ENCODE results near the gene FALEC.
A peak's percentile ranks its signal among the peaks of the same experiment; 100 is the strongest.
"Not testable (repeated sequence)": the region's sequence is repeated elsewhere in the genome, so short reads cannot be mapped to it uniquely, and the experiment has no call there.

The FALEC gene

GRCh38 chr1:150574260-150575071 is 58.9 kb downstream of the FALEC start:
- no peak for DNase-seq (ENCODE audit: low read depth)

GRCh38 chr1:150575072-150575489 is 59.5 kb downstream of the FALEC start:
- DNase-seq (ENCODE audit: low read depth) = no peak

DNA sequence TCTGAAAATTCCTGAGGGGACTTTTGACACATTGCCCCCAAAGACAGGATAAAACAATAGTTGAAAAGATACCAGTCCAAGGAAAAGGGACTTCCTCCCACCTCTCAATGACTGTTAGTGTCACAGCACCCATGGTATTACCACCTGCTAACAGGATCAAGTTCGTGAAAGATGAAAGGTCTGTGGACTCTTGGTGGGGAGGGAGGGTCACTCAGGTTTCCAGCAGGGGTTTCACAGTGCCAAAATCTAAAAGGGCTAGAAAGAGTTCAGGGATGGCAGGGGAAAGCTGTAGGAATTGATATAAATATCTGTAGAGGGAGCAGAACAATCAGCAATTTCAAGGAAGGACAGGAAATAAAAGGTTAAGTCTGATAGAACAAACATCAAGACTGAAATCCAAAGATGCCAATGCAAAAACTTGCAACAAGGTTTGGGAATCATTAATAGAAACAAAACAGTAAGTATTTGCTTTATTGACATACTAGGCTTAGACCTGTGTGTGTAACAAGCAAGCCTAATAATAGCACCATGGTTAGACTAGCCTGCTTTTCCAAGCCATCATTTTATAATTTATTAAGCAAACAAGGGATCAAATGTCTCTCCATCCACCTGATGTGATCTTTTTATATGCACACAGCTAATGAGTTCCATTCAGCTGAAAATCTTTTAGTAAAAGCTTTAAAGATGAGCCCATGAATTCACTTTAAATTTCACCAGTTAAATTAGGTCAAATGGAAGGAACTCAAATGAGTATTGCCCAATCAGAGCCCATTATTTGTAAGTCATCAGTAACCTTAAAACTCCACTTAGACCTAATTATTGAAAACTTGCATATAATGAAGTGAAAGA is 60.2 kb downstream of the FALEC start:
- no peak for DNase-seq (ENCODE audit: low read depth)

- no peak for DNase-seq (ENCODE audit: low read depth)
Measured at GRCh38 chr1:150576367-150576711, 60.8 kb downstream of the FALEC start.

DNA sequence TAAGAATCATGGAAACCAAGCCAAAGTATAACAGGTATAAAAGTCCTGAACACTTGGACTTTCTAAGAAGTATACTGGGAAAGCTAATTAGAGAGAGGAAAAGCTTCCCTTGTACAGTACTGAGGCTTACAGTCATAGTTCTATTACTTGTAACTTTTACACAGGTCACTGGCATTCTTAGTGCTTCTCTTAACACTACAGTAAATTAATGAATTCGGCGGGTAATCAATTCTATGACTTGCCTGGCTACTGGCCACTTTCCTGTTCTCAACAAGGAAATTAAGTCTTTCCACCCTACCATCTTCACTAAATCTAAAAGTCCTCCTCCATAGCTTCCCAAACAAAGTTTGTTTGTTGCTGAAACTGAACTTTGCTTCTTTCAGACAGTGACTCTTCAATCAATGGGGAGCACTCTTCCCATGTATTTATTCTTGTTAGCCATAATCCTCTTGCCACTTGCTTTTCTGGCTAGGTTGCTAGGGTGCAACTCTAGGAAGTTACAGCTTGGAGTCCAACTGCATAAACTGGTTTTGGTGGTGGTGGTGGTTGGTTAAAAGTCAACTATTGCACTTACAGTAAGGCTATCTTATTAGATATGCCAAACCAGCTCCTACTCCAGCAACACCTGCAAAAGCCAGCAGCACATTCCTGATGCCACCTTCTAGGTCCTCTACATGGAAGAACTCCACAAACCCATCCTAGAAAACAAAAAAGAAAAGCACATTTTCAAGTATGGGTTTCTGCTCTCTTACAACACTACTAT is 61.4 kb downstream of the FALEC start:
- no peak for DNase-seq (ENCODE audit: low read depth)

- DNase-seq (ENCODE audit: low read depth) = no peak
Measured at GRCh38 chr1:150577557-150578271, 62.2 kb downstream of the FALEC start.

DNA sequence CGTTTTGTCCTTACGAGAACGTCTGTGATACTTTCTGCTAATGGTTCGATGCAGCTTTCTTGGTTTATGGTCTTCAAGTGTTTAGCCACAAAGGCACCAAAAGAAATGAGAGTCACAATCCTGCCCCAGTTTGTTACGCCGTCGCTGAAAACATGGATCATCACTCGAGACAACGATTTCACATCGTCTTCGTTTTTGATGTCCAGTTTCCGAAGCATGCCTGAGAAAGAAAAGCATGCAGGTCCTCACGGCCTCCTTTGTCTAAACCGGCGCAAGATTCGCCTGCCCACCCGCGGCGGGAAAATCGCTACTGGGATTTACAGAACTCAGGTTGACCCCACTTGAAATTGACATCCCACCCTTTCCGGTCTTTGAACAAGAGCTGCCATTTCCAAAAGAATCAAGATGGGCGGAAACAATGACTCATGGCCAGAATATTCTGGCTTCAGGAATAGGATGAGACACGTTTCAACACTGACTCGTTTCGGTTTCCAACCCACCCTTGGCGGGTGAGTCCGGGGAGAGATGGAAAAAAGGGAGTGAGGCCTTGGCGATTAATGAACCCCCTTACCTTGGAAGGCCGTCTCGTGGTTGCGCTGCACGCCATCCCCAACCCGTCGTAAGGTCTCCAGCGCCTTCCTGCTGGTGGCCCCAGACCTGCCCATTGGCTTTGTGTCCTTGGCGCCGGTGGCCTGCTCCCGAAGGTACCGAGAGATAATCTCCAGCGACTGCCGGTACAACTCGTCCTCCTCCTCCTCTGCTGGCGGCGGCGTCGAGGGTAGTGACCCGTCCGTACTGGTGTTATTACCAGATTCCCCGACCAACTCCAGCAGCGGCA is 62.9 kb downstream of the FALEC start:
- DNase-seq (ENCODE audit: low read depth) = no peak

DNA sequence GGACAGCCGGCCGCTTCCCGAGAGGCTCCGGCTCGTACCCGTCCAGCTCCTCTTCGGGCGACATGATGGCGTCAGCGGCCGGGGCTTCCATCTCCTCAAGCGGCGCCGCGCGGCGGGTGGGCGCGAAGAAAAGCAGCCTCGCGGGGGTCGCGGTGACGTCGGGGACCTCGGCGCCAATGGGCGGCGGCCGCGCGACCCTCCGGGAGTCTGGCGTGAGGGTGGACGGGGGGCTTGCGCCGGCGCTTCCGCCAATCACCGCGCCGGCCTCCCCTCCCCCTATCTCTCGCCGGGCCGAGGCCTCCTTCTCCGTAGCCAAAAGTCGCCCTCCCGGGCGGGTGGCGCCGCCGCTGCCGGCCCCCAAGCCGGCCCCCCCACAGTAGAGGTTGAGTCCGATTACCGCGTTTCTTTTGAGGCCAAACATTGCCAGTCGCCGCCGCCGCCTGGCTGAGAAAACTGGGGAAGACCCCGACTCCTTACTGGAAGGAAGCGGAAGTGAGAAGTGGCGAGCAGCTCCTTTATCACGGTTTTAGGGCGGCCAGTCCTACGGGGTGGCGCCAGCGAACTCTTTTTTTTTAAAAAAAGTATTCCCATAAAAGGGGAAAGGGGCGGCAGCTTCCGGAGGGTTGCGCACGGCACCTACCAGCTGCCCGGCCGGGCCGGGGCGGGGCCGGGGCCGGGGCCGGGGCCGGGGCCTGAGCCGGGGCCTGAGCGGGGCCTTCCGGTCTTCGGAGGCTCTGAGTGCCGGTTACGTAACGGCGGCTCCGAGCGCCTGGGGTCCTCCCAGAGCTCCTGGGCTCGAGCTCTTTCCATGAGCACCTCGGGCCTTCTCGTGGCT is 63.8 kb downstream of the FALEC start, which contains the start of gene MCL1:
Gene MCL1 (minus strand): TSS at position 501 of the 835 bp plus-strand sequence. CDS start 80 bp downstream, at position 421.
- peak; percentile 81 for DNase-seq (ENCODE audit: low read depth)

DNA sequence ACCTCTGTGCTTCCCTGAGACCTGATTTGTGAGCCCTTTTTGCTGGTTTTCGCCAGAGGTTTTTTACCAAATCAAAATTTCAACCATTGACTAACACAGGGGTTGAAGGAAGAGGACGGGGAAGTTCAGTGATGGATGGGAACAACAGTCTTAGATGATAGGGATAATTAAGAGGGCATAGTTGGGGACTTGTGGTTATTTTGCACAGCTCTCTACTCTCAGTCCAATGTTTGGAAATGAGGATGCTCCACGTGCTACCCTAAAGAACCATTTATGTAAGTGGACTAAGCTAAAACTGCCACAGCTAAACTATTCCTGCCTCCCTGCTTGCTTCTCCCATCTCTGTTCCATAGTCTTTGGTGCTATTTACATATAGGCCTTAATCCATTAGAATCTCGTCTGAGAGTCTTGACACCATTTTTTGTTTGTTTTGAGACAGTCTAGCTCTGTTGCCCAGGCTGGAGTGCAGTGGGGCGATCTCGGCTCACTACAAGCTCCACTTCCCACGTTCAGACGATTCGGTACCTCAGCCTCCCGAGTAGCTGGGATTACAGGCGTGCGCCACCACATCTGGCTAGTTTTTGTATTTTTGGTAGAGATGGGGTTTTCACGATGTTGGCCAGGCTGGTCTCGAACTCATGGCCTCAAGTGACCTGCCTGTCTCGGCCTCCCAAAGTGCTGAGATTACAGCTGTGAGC is 64.5 kb downstream of the FALEC start:
- DNase-seq (ENCODE audit: low read depth) = no peak

GRCh38 chr1:150580966-150581365 is 65.4 kb downstream of the FALEC start:
- DNase-seq (ENCODE audit: low read depth) = not testable (repeated sequence)

- not testable (repeated sequence) for DNase-seq (ENCODE audit: low read depth)
Measured at GRCh38 chr1:150581437-150581836, 65.9 kb downstream of the FALEC start.

- DNase-seq (ENCODE audit: low read depth) = not testable (repeated sequence)
Measured at GRCh38 chr1:150581962-150582361, 66.4 kb downstream of the FALEC start.

GRCh38 chr1:150582371-150582770 is 66.8 kb downstream of the FALEC start:
- no peak for DNase-seq (ENCODE audit: low read depth)

Data from activated gamma-delta T cell treated with anti-CD3 and anti-CD28 coated beads, Interleukin-2, amount 50 U/mL, for 16 hours (primary cell).